IMR-90 (cell line): ENCODE results near the gene TMEM163. TPM values are rescaled to one million over a fixed set of nuclear protein-coding genes. Genes with fewer than 3 reads are reported as not detected.

Experiments
- ATAC-seq: fragments of 200-7000 bp; cut with Tn5 transposase; 2 replicates; pipeline ENCODE4 v1.9.1; 2020; ENCODE audit warnings: low read depth, mild to moderate bottlenecking, moderate library complexity
- BruUV-seq: library from RNA; stranded (reverse); fragments of 400-500 nt; replicated peaks from 2 replicates; lab custom pipeline; 2021; lab: Mats Ljungman, UMichigan
- CTCF ChIA-PET: fragments of 300-600 bp; formaldehyde crosslinking; extraction: SDS; loops from one replicate; lab custom pipeline; 2021; ENCODE audit warnings: antibody characterized with exemption; lab: Yijun Ruan, JAX
- POLR2A ChIA-PET: fragments of 300-600 bp; sonication (Branson Sonifier 250); formaldehyde crosslinking; loops from one replicate; lab custom pipeline; 2022; ENCODE audit warnings: antibody characterized with exemption; ENCODE audit not compliant: unreplicated experiment; lab: Charles Lee
- DNase-seq: peaks from one replicate; pipeline ENCODE4 v3.0.0; 2013
- H2AFZ ChIP-seq: replicated peaks from 2 replicates; pipeline ENCODE3; 2013; ENCODE audit warnings: low read length, mild to moderate bottlenecking; ENCODE audit not compliant: poor library complexity
- H2AK5ac ChIP-seq: 2 replicates; pipeline ENCODE4 v1.6.1; 2013; ENCODE audit warnings: low read depth, low read length, inconsistent platforms
- H2AK9ac ChIP-seq: replicated peaks from 2 replicates; pipeline ENCODE3; 2013; ENCODE audit warnings: mild to moderate bottlenecking, low read depth, low read length, moderate library complexity; ENCODE audit not compliant: poor library complexity
- H2BK120ac ChIP-seq: 2 replicates; pipeline ENCODE4 v1.6.1; 2013; ENCODE audit warnings: low read depth, low read length, inconsistent platforms
- H2BK15ac ChIP-seq: 3 replicates; pipeline ENCODE4 v1.6.1; 2013; ENCODE audit warnings: low read depth, low read length, inconsistent platforms
- H2BK20ac ChIP-seq: 2 replicates; pipeline ENCODE4 v1.6.1; 2013; ENCODE audit warnings: low read depth, mild to moderate bottlenecking, inconsistent platforms, low read length, moderate library complexity
- H2BK5ac ChIP-seq: 2 replicates; pipeline ENCODE4 v1.6.1; 2013; ENCODE audit warnings: mild to moderate bottlenecking, low read depth, low read length, inconsistent platforms; ENCODE audit not compliant: poor library complexity, severe bottlenecking
- H3K14ac ChIP-seq: replicated peaks from 2 replicates; pipeline ENCODE4 v1.6.1; 2013; ENCODE audit warnings: low read depth, low read length, inconsistent platforms
- H3K18ac ChIP-seq: 2 replicates; pipeline ENCODE4 v1.6.1; 2013; ENCODE audit warnings: low read depth, low read length, control low read depth
- H3K23ac ChIP-seq: 2 replicates; pipeline ENCODE4 v1.6.1; 2013; ENCODE audit warnings: low read depth, low read length, inconsistent platforms
- H3K27ac ChIP-seq: 2 replicates; pipeline ENCODE4 v1.5.1; 2013; ENCODE audit warnings: mild to moderate bottlenecking, control low read depth, low read length; ENCODE audit not compliant: insufficient read depth
- H3K27me3 ChIP-seq: 2 replicates; pipeline ENCODE4 v1.6.1; 2013; ENCODE audit warnings: low read length; ENCODE audit not compliant: control insufficient read depth, insufficient read depth
- H3K36me3 ChIP-seq: 2 replicates; pipeline ENCODE4 v1.6.1; 2013; ENCODE audit warnings: low read length, mixed read lengths; ENCODE audit not compliant: control insufficient read depth, insufficient read depth
- H3K4ac ChIP-seq: 2 replicates; pipeline ENCODE4 v1.6.1; 2013; ENCODE audit warnings: low read depth, low read length, inconsistent platforms
- H3K4me1 ChIP-seq: 2 replicates; pipeline ENCODE4 v1.6.1; 2013; ENCODE audit warnings: low read length, mixed read lengths; ENCODE audit not compliant: control insufficient read depth, insufficient read depth
- H3K4me2 ChIP-seq: 2 replicates; pipeline ENCODE4 v1.6.1; 2013; ENCODE audit warnings: low read depth, mild to moderate bottlenecking, control low read depth, low read length, moderate library complexity
- H3K4me3 ChIP-seq: 2 replicates; pipeline ENCODE4 v1.5.1; 2013; ENCODE audit warnings: low read depth, mild to moderate bottlenecking, control low read depth, low read length, moderate library complexity; ENCODE audit not compliant: insufficient read depth
- H3K56ac ChIP-seq: 2 replicates; pipeline ENCODE4 v1.6.1; 2013; ENCODE audit warnings: low read length, inconsistent platforms; ENCODE audit not compliant: insufficient read depth; ENCODE audit errors: extremely low read depth
- H3K79me1 ChIP-seq, 2 experiments: 2 replicates each; pipeline ENCODE4 v1.6.1; 2013; ENCODE audit warnings: low read length in 2 of 2, inconsistent platforms in 1 of 2, low read depth in 1 of 2
- H3K9ac ChIP-seq: 2 replicates; pipeline ENCODE4 v1.6.1; 2013; ENCODE audit warnings: low read depth, low read length, control low read depth
- H3K9me1 ChIP-seq: 2 replicates; pipeline ENCODE4 v1.6.1; 2013; ENCODE audit warnings: low read length, inconsistent platforms; ENCODE audit not compliant: insufficient read depth
- H3K9me3 ChIP-seq: 2 replicates; pipeline ENCODE4 v1.6.1; 2013; ENCODE audit warnings: low read length; ENCODE audit not compliant: control insufficient read depth, insufficient read depth
- H4K20me1 ChIP-seq: 2 replicates; pipeline ENCODE4 v1.6.1; 2013; ENCODE audit warnings: low read length, inconsistent platforms; ENCODE audit not compliant: insufficient read depth
- H4K5ac ChIP-seq: 2 replicates; pipeline ENCODE4 v1.6.1; 2013; ENCODE audit warnings: mild to moderate bottlenecking, low read depth, low read length, control low read depth
- H4K8ac ChIP-seq, 2 experiments: 2 replicates each; pipeline ENCODE4 v1.6.1; 2013; ENCODE audit warnings: low read depth in 2 of 2, low read length in 2 of 2, control low read depth in 1 of 2, inconsistent platforms in 1 of 2
- H4K91ac ChIP-seq: 2 replicates; pipeline ENCODE4 v1.6.1; 2013; ENCODE audit warnings: low read depth, low read length, inconsistent platforms; ENCODE audit not compliant: insufficient read depth
- FOS ChIP-seq: fragments of 150-350 bp; IDR thresholded peaks from 2 replicates; pipeline ENCODE4 v1.6.1; 2016; ENCODE audit warnings: low read depth, low read length
- NFE2L2 ChIP-seq: fragments of 150-350 bp; IDR thresholded peaks from 2 replicates; pipeline ENCODE4 v1.6.1; 2016; ENCODE audit warnings: low read depth, mild to moderate bottlenecking, low read length
- POLR2A ChIP-seq: IDR thresholded peaks from 2 replicates; pipeline ENCODE4 v1.6.1; 2012; ENCODE audit warnings: mild to moderate bottlenecking, low read depth, low read length
- RFX5 ChIP-seq: IDR thresholded peaks from 2 replicates; pipeline ENCODE4 v1.8.0; 2012; ENCODE audit warnings: low read depth, mild to moderate bottlenecking, low read length, moderate library complexity
- SMC3 ChIP-seq: fragments of 150-350 bp; IDR thresholded peaks from 2 replicates; pipeline ENCODE4 v1.6.1; 2016; ENCODE audit warnings: low read depth, mild to moderate bottlenecking, antibody characterized with exemption, low read length, moderate library complexity
- WGBS, 2 experiments: methylation state at CpG; one replicate each; pipeline versions ENCODE4 v1.1.5 to v1.1.7; 2013; ENCODE audit warnings: missing lambda C conversion rate in 2 of 2; ENCODE audit not compliant: insufficient read length in 1 of 2; ENCODE audit errors: extremely low coverage in 2 of 2; 5-methylcytosine and 5-hydroxymethylcytosine counted together
- dilution Hi-C: fragments of 300-500 bp; cut with HindIII; formaldehyde crosslinking; loops from one replicate; pipeline ENCODE4 v1.14.3; 2018; ENCODE audit warnings: low sequenced_read_pairs; ENCODE audit not compliant: unreplicated experiment
- in situ Hi-C: fragments of 300-500 bp; cut with MboI; formaldehyde crosslinking; loops from 3 replicates; pipeline ENCODE4 v1.14.3; 2019; ENCODE audit warnings: low sequenced_read_pairs, inconsistent platforms, mixed read lengths
- intact Hi-C: fragments of 100-400 bp; cut with micrococcal nuclease; formaldehyde crosslinking; loops from 2 replicates; pipeline ENCODE4 v1.10.0; 2022
- polyA plus RNA-seq, 3 experiments: library from polyadenylated mRNA; depleted of rRNA; stranded (reverse); fragments of >200 nt; gene quantifications; 2 replicates each; pipeline ENCODE4 v1.2.3, GENCODE V29; 2012; ENCODE audit warnings: low replicate concordance in 1 of 3
- total RNA-seq: library from RNA; depleted of rRNA; stranded (reverse); fragments of >200 nt; gene quantifications from 2 replicates; pipeline ENCODE4 v1.2.3, GENCODE V29; 2012
- TF ChIP-seq, protein P1 (sequence below): fragments of 150-350 bp; IDR thresholded peaks from 2 replicates; pipeline ENCODE4 v1.6.1; 2017; ENCODE audit warnings: mild to moderate bottlenecking, antibody characterized with exemption, low read length, low read depth

TMEM163 gene
- total and polyA plus RNA-seq, 2 of the 4 experiments (the other 2 are of a cell fraction) = not detected

DNA sequence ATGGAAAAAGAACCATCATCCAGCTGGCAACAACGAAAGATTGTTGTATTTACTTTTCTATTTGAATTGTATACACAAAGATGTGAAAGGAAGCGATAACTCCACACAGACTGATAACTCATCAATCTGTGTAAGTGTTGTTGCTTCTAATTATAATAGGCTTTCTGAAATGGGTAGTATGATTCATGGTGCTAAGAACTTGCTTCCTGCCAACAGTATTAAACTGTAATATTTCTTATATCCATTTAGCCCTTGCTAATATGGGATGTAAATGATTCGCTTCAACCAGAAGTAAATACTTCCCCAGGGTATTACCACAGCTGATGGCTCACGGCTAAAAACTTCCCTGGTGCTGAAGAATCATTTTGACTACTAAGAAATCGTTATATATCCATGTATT, 70.2 kb downstream of the TMEM163 start:
- WGBS, 2 experiments = no CpG with 5 or more reads among the region's 5 CpGs
- no TSS peak for BruUV-seq
- Histone ChIP-seq H3K4me2 (no peak overlapping the region), H4K20me1 (no peaks in the 10 kb centered on the region), H3K23ac (no peak overlapping the region), H3K4ac (no peak overlapping the region), H2BK120ac (no peak overlapping the region), H3K4me1 (no peaks in the 10 kb centered on the region), H4K8ac (no peak overlapping the region), H2AK5ac (no peak overlapping the region), H3K27me3 (no peaks in the 10 kb centered on the region), H3K56ac (no peak overlapping the region), H3K79me1 (no peaks in the 10 kb centered on the region), H3K27ac (no peak overlapping the region), H2BK20ac (no peak overlapping the region), H3K36me3 (no peaks in the 10 kb centered on the region), H4K5ac (no peak overlapping the region), H3K18ac (no peak overlapping the region), H4K91ac (no peak overlapping the region), H2AK9ac (no peak overlapping the region), H3K4me3 (no peak overlapping the region), H3K9me1 (no peaks in the 10 kb centered on the region), H2BK15ac (no peak overlapping the region), H3K14ac (no peak overlapping the region), H2BK5ac (no peak overlapping the region), H3K9me3 (no peaks in the 10 kb centered on the region), H2AFZ (no peak overlapping the region), H3K9ac (no peak overlapping the region)
- in situ Hi-C loops = no loop called here
- CTCF ChIA-PET = no interaction called here
- TF ChIP-seq FOS = no peak
- TF ChIP-seq SMC3 = no peak
- TF ChIP-seq POLR2A = no peak
- TF ChIP-seq, protein P1, sequence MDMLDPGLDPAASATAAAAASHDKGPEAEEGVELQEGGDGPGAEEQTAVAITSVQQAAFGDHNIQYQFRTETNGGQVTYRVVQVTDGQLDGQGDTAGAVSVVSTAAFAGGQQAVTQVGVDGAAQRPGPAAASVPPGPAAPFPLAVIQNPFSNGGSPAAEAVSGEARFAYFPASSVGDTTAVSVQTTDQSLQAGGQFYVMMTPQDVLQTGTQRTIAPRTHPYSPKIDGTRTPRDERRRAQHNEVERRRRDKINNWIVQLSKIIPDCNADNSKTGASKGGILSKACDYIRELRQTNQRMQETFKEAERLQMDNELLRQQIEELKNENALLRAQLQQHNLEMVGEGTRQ = no peak
- no peak for TF ChIP-seq NFE2L2
- no peak for TF ChIP-seq RFX5
- ATAC-seq = no peak
- POLR2A ChIA-PET = no interaction called here
- no peak for DNase-seq
- intact Hi-C loops = loop anchor here (10.0 kb wide), 1 partner anchor 606 kb away; no protein-coding TSS in a partner anchor
- dilution Hi-C loops = no loop called here
